Stimulated activated CD8-positive, alpha-beta memory T cell treated with anti-CD3 and anti-CD28 coated beads, Interleukin-12 subunit alpha, Interleukin-12 subunit beta, amount 100 ng/mL, for 4 hours (primary cell): ENCODE data around the gene TRIM65.

Experiments
- DNase-seq: peaks from one replicate; pipeline ENCODE4 v3.0.0-alpha.2; 2020; ENCODE audit warnings: low read depth

The TRIM65 gene

GRCh38 chr17:75917141-75917916, 20.6 kb upstream of the TRIM65 start:
- DNase-seq: no peak

- DNase-seq: no peak
These were observed 18.5 kb upstream of the TRIM65 start for GRCh38 chr17:75915268-75915667.

DNA sequence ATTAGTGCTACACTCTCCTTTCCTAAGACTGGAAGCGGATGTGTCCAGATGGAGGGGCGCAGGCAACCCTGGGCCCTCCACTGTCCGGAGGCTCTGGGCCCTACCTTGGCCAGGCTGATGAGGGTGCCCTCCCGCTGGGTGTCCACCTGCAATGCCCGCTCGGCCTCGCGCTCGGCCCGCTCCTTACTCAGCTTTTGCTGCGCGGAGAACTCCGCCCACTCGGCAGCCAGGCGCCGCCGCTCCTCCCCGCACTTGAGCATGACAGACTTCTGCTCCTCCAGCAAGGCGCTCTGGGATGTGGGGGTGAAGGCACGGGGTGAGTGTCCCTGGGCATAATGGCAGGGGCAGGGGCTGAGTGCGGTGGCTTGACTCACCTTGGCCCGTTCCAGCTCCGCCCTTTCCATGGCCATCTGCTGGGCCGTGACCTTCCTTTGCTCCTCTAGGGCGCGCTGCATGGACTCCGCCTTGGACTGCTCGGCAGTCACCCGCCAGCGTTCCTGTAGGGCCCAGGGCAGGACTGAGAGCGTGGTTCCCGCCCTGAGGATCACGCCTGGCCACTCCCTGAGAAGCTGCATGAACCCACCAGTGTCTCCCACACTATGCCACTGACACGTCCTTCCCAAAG, 18.0 kb upstream of the TRIM65 start:
- DNase-seq: no peak

DNA sequence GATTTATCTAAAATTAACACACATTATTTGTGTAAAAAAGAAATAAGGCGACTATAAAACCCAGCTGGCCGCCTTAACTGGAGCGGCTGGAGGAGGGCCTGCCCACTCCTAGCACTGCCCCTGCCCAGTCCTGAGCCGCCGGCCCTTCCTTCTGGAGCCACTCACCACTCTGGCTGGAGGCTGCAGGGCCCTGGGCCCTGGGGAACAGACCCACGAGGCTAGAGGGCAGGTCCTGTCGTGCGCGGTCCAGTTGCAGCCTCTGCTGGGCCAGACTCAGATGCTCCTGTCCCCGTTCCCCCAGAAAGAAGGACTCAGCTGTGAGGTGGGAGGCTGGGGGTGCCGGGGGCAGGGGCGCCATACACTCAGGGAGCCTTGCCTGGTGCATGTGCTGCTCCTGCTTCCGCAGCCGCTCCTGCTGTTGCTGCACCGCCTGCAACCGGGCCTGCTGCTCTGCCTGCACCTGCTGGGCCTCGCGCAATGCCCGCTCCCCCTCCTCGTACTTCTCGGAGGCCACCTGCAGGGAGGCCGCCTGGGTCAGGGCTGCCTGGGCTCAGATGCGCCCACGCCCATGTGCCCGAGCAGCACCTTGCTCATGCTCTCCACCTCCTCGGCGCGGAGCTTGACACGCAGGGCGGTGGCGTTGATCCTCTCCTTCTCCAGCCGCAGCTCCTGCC, 16.9 kb upstream of the TRIM65 start:
- DNase-seq: no peak

- DNase-seq: no peak
These were observed 13.9 kb upstream of the TRIM65 start for GRCh38 chr17:75910699-75911098.

DNA sequence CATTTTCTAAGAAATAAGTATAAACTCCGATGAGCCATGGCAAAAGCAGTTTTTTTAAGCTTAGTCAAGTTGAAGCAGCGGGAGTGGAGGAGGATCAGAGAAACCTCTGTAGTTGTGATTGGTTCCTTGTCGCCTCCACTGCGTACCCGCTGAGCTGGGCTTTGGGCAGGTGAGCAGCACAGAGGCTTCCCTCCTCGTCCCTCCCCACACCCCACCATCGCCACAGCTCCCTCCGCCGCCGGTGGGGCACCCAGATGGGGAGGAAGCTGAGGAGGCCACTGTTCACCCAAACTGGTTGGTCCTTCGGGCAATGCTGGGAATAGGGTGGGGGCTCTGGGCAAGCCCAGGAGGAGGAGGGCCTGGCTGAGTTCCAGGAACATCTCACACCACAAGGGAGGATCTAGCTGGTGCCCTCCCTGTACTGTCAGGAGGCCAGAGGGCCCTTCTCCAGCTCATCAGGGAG, 13.1 kb upstream of the TRIM65 start:
- DNase-seq: no peak

DNA sequence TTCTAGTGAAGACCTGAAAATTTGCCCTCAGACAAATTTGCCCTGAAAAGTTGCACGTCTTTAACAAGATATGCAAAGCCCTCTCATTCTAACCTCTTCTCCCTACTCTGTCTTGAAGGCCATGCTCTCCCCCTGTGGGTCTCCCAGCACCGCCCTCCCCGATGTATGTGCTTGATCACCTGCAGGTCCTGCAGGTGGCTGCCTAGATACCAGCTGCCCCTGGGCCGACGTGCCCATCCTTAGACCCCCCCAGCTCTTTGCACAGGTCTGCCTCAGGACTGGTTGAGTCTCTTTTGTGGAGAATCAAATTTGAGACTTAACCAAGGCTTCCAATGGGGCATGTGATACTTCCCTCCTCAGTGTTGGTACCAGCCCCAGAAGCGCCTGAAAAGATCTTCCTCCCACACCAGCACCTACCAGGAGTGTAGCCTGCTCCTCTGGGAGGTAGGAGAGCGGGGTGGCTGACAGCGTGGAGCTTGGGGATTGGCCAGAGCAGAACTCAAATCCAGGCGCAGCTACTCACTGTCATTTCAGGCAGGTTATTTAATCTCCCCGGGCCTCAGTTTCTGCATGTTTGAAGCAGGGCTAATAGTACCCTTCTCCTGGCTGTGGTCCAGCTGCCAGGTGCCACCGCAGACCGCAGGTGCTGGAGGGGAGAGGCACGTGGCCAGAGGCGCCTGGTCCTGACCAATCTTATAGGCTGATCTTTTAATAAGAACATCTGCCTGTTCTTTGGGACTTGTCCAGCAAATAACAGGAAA, 12.5 kb upstream of the TRIM65 start:
- no peak for DNase-seq

DNA sequence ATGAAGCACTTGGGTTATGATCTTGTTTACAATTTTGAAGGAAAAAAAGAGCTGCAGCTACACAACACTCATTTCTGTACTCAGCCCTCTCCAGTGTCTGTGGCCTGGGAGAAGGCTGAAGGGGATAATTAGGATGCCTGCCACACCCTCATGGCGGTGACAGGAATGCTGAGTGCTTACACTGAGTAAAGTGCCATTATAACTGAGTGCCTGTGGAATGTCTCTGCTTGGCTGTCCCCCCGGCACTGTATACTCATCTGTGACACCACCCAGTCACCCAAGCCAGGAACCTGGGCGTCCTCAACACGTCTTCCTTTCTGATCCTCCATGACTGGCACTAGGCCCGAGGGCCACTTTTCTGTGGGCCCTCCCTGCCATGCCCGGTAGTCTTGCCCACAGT, 11.4 kb upstream of the TRIM65 start:
- no peak for DNase-seq

DNA sequence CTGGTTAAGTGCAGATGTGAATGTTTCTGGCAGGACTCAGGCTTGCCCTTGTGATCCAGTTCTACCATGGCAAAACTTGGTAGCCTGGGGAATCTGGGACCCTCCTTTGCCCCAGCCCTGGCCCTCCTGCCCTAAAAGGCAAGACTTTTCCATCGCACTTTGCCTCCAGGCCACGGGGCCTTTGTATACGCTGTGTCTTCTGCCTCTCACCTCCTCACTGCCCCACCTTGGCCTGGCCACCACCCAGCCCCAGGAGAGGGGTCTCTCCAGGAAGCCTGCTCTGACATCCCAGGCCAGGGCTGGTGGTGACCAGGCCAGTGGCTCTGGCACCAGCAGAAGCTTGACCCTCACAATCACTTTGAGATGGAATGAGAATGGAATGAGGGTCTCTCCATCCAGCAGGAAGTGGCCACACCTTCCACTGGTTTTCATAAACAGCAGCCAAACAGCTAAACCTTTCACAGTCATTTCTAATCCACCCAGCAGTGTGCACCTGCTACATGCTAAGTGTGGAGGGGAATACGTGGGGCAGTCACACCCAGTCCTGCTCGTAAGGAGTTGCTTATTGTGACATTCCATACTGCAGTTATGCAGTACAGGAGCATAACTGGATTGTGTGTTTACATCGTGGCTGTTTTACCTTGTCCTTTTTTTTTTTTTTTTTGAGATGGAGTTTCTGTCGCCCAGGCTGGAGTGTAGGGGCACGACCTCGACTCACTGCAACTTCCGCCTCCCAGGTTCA, 9.6 kb upstream of the TRIM65 start:
- no peak for DNase-seq

DNA sequence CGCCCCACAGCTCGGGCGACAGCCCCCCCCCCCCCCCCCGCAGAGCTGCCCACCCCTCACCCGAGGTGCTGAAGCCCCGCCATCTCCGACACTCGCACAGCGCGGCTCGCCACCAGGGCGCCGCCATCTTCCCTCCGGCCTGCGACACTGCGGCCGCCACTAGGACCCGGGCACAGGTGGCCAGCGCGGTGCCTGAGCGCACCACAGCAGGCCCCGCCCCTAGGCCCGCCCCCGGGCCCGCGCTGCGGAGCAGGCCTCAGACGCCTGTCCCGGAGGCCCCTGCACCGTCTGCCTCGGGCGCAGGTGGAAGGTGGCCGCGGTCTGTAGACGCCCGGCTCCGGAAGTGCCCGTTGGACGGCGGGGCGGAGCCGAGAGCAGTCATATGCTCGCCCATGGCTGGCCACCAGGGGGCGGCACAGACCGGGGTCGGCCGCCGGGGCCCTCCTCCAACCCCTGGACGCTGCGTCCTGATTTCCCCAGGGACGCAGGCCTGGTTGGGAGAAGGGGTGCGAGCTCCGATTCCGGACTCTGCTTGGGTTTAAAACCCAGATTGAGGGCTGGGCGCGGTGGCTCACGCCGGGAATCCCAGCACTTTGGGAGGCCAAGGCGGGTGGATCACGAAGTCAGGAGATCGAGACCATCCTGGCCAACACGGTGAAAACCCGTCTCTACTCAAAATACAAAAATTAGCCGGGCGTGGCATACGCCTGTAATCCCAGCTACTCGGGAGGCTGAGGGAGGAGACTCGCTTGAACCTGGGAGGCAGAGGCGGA, 8.2 kb upstream of the TRIM65 start, which contains the start of gene MRPL38:
MRPL38 (minus strand) TSS at position 136 of the 773 bp plus-strand sequence; CDS start at position 127, 9 bp downstream.
- DNase-seq: peak; percentile 91

- DNase-seq: no peak
These were observed 5.7 kb upstream of the TRIM65 start for GRCh38 chr17:75902406-75902805.

DNA sequence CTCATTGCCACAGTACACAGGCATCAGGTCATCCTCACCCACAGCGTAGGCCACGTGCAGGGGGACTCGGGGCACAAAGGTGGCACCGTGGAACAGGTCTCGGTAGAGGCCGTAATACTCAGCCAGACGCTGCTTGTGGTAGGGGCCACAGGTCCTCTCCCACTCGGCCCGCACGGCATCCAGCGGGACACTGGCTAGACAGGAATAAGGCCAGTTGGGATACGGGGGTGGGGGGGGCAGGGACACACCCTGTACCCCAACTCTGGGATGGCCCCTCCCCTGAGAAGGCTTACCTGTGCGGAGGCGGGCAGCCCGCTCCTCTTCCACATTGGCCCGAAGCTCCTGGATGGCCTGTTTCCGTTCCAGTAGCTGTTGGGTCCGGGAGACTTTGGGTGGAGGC, 5.0 kb upstream of the TRIM65 start:
- DNase-seq: no peak

GRCh38 chr17:75900691-75901533, 4.2 kb upstream of the TRIM65 start:
- DNase-seq: no peak

DNA sequence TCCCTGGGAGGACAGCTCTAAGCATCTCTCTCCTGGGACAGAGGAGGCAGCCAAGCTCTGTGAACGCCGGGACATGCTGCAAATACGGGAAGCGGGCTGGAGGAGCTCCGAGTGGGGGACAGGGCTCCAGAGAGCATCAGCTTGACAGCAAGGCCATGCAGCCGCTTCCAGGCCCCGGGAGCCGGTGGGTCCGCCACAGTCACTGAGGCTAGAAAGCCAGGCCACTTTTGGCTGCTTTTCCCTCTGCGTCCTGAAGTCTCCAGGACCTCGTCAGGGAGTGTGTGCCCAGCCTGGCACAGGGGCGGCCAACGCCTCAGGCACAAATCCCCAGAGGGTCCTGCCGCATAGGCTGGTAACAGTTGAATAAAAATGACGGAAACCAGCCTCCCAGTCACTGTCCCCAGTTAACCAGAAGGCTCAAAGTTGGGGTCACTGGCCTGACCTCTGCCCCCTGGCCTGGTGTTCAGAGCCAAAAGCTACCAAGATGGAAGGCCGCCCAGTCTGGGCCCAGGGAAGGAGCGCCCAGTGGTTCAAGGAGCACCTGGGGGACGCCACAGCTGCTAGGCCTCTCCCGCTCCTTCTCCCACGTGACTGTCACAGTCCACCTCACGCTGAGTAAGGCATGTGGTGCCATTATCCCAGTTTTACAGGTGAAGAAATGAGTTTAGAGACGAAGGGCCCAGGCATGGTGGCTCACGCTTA, 3.2 kb upstream of the TRIM65 start:
- DNase-seq: no peak

DNA sequence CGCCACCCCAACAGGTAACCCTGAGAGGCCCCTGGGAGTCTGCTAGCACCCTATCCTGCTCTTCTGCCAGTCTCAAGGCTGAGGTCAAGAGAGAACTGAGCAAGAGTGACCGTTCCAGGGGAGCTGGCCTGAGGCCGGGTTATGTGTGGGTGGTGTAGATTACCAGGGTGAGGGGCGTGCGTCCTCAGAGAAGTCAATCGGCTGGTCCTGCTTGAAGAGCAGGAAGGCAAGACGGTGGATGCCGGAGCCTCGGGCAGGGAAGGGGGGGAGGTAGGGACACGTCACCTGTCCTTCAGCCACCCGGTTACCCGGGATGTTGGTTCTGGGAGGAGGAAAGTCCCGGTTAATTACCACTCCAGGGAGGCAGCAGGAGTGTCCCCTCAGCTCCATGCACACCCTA, 2.6 kb upstream of the TRIM65 start:
- DNase-seq: no peak

DNA sequence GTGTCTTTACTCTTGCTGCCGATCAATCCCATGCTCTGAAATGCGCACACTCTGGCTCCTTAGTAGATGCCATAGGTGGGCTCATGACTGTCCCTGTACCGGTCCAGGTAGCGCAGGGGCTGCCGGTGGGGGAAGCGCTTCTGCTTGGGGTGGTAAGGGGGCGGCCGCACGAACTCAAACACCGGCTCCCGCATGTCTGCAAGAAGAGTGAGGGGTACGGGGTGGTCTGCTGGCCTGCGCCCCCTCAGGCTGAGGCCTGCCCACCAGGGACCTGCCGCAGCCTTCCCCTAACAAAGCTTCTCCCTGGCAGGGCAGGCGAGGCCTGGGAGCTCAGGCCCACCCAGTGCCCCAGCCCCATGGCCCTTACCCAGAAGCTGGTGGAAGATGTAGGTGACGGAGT, 2.0 kb upstream of the TRIM65 start:
- no peak for DNase-seq

GRCh38 chr17:75898065-75898464, 1.3 kb upstream of the TRIM65 start:
- no peak for DNase-seq

- DNase-seq: no peak
These were observed 639 bp upstream of the TRIM65 start for GRCh38 chr17:75897160-75898019.
